ENCODE results near the gene PARVB. TPM values are rescaled to one million over a fixed set of nuclear protein-coding genes. Genes with fewer than 3 reads are reported as not detected.

Gene PARVB
- total and polyA plus RNA-seq, 3 experiments from 2014 or later = 6.2 to 84.3 (median 82.1) TPM

- H3K27ac Mint-ChIP-seq = peak overlapping the region in 3 of 8 donors; percentile 36 to 76 (median 70)
- no peaks in the 10 kb centered on the region for H3K27me3 Mint-ChIP-seq
- Histone ChIP-seq H3K27me3 (ENCODE audit: insufficient read depth, low read length, poor library complexity, severe bottlenecking) (no peaks in the 10 kb centered on the region), H3K4me3 (ENCODE audit: low read length) (no peak overlapping the region), H3K36me3 (ENCODE audit: insufficient read depth, low read length) (peaks cover 24% of the 10 kb centered on the region), H3K9me3 (ENCODE audit: low read length) (no peaks in the 10 kb centered on the region), H3K27ac (ENCODE audit: low read depth, low read length) (no peak overlapping the region), H3K4me1 (ENCODE audit: insufficient read depth, low read length) (no peaks in the 10 kb centered on the region)
- DNase-seq = no peak
- CTCF ChIA-PET = no interaction called here
- H3K4me3 Mint-ChIP-seq = no peak overlapping the region
- POLR2A ChIA-PET = no interaction called here
- H3K4me1 Mint-ChIP-seq = peaks cover 16 to 33% (median 21%) of the 10 kb centered on the region in 3 donors
- peaks cover 14 to 91% (median 19%) of the 10 kb centered on the region in 3 donors for H3K36me3 Mint-ChIP-seq
- H3K9me3 Mint-ChIP-seq = no peaks in the 10 kb centered on the region
Observed at GRCh38 chr22:44200855-44201550, 176.9 kb downstream of the PARVB start.

GRCh38 chr22:44201665-44202064 is 177.6 kb downstream of the PARVB start:
- H3K27ac ChIP-seq (ENCODE audit: low read depth, low read length) = no peak overlapping the region
- peak in 1 of 5 donors; percentile 22 for DNase-seq
- H3K27me3 Mint-ChIP-seq = no peaks in the 10 kb centered on the region

GRCh38 chr22:44202261-44202789 is 178.2 kb downstream of the PARVB start:
- Mint-ChIP-seq H3K27me3 (no peaks in the 10 kb centered on the region), H3K27ac (peak overlapping the region in 2 of 8 donors; percentile 17 to 63), H3K4me1 (peaks cover 16 to 36% (median 22%) of the 10 kb centered on the region in 3 donors), H3K4me3 (no peak overlapping the region), H3K9me3 (no peaks in the 10 kb centered on the region), H3K36me3 (peaks cover 14 to 88% (median 19%) of the 10 kb centered on the region in 3 donors)
- CTCF ChIA-PET = no interaction called here
- POLR2A ChIA-PET = no interaction called here
- H3K4me3 ChIP-seq (ENCODE audit: low read length) = no peak overlapping the region
- H3K4me1 ChIP-seq (ENCODE audit: insufficient read depth, low read length) = no peaks in the 10 kb centered on the region
- H3K27me3 ChIP-seq (ENCODE audit: insufficient read depth, low read length, poor library complexity, severe bottlenecking) = no peaks in the 10 kb centered on the region
- H3K27ac ChIP-seq (ENCODE audit: low read depth, low read length) = no peak overlapping the region
- DNase-seq = peak in 1 of 5 donors; percentile 19
- H3K9me3 ChIP-seq (ENCODE audit: low read length) = no peaks in the 10 kb centered on the region
- H3K36me3 ChIP-seq (ENCODE audit: insufficient read depth, low read length) = peaks cover 24% of the 10 kb centered on the region

More at GRCh38 chr22:44201665-44202064, 177.6 kb downstream of the PARVB start:
- H3K27me3 ChIP-seq (ENCODE audit: insufficient read depth, low read length, poor library complexity, severe bottlenecking) = no peaks in the 10 kb centered on the region
- no peaks in the 10 kb centered on the region for H3K9me3 ChIP-seq (ENCODE audit: low read length)
- POLR2A ChIA-PET = no interaction called here
- Mint-ChIP-seq H3K4me1 (peaks cover 16 to 33% (median 21%) of the 10 kb centered on the region in 3 donors), H3K4me3 (no peak overlapping the region), H3K36me3 (peaks cover 14 to 91% (median 19%) of the 10 kb centered on the region in 3 donors), H3K27ac (peak overlapping the region in 3 of 8 donors; percentile 17 to 90 (median 63)), H3K9me3 (no peaks in the 10 kb centered on the region)
- H3K4me3 ChIP-seq (ENCODE audit: low read length) = no peak overlapping the region
- peaks cover 24% of the 10 kb centered on the region for H3K36me3 ChIP-seq (ENCODE audit: insufficient read depth, low read length)
- no peaks in the 10 kb centered on the region for H3K4me1 ChIP-seq (ENCODE audit: insufficient read depth, low read length)
- CTCF ChIA-PET = no interaction called here

GRCh38 chr22:44203203-44203602 is 179.1 kb downstream of the PARVB start:
- Histone ChIP-seq H3K36me3 (ENCODE audit: insufficient read depth, low read length) (peaks cover 19% of the 10 kb centered on the region), H3K4me3 (ENCODE audit: low read length) (no peak overlapping the region), H3K4me1 (ENCODE audit: insufficient read depth, low read length) (no peaks in the 10 kb centered on the region), H3K27ac (ENCODE audit: low read depth, low read length) (no peak overlapping the region), H3K27me3 (ENCODE audit: insufficient read depth, low read length, poor library complexity, severe bottlenecking) (no peaks in the 10 kb centered on the region), H3K9me3 (ENCODE audit: low read length) (no peaks in the 10 kb centered on the region)
- Mint-ChIP-seq H3K27ac (peak overlapping the region in 1 of 8 donors; percentile 62), H3K36me3 (peaks cover 10 to 81% (median 18%) of the 10 kb centered on the region in 3 donors), H3K4me1 (peaks cover 19 to 33% (median 24%) of the 10 kb centered on the region in 3 donors), H3K4me3 (no peak overlapping the region), H3K9me3 (no peaks in the 10 kb centered on the region), H3K27me3 (no peaks in the 10 kb centered on the region)
- no peak for DNase-seq
- ChIA-PET POLR2A (no interaction called here), CTCF (no interaction called here)

GRCh38 chr22:44204739-44205515 is 180.8 kb downstream of the PARVB start:
- no peak for DNase-seq
- Histone ChIP-seq H3K9me3 (ENCODE audit: low read length) (peaks cover 4% of the 10 kb centered on the region), H3K4me1 (ENCODE audit: insufficient read depth, low read length) (no peaks in the 10 kb centered on the region), H3K27me3 (ENCODE audit: insufficient read depth, low read length, poor library complexity, severe bottlenecking) (no peaks in the 10 kb centered on the region), H3K4me3 (ENCODE audit: low read length) (no peak overlapping the region), H3K27ac (ENCODE audit: low read depth, low read length) (no peak overlapping the region), H3K36me3 (ENCODE audit: insufficient read depth, low read length) (peaks cover 4% of the 10 kb centered on the region)
- H3K4me1 Mint-ChIP-seq = peaks cover 22 to 31% (median 25%) of the 10 kb centered on the region in 3 donors
- no peaks in the 10 kb centered on the region for H3K27me3 Mint-ChIP-seq
- CTCF ChIA-PET = no interaction called here
- POLR2A ChIA-PET = no interaction called here
- H3K27ac Mint-ChIP-seq = peak overlapping the region in 1 of 8 donors; percentile 21
- peaks cover 3 to 12% (median 5%) of the 10 kb centered on the region in 5 donors for H3K9me3 Mint-ChIP-seq
- H3K36me3 Mint-ChIP-seq = peaks cover 11 to 71% (median 20%) of the 10 kb centered on the region in 3 donors
- H3K4me3 Mint-ChIP-seq = no peak overlapping the region

GRCh38 chr22:44205516-44206329 is 181.6 kb downstream of the PARVB start:
- H3K36me3 ChIP-seq (ENCODE audit: insufficient read depth, low read length) = peaks cover 4% of the 10 kb centered on the region
- no peaks in the 10 kb centered on the region for H3K4me1 ChIP-seq (ENCODE audit: insufficient read depth, low read length)
- Mint-ChIP-seq H3K4me3 (no peak overlapping the region), H3K27me3 (no peaks in the 10 kb centered on the region), H3K9me3 (peaks cover 5 to 12% (median 7%) of the 10 kb centered on the region in 5 donors), H3K4me1 (peaks cover 18 to 25% (median 24%) of the 10 kb centered on the region in 3 donors), H3K36me3 (peaks cover 11 to 66% (median 22%) of the 10 kb centered on the region in 3 donors), H3K27ac (peak overlapping the region in 1 of 8 donors; percentile 40)
- DNase-seq = no peak
- H3K4me3 ChIP-seq (ENCODE audit: low read length) = no peak overlapping the region
- H3K27ac ChIP-seq (ENCODE audit: low read depth, low read length) = no peak overlapping the region
- ChIA-PET POLR2A (no interaction called here), CTCF (no interaction called here)
- no peaks in the 10 kb centered on the region for H3K27me3 ChIP-seq (ENCODE audit: insufficient read depth, low read length, poor library complexity, severe bottlenecking)
- peaks cover 4% of the 10 kb centered on the region for H3K9me3 ChIP-seq (ENCODE audit: low read length)

- no peaks in the 10 kb centered on the region for H3K4me1 ChIP-seq (ENCODE audit: insufficient read depth, low read length)
- no peak overlapping the region for H3K4me3 ChIP-seq (ENCODE audit: low read length)
- Mint-ChIP-seq H3K9me3 (peaks cover 5 to 12% (median 9%) of the 10 kb centered on the region in 5 donors), H3K27me3 (no peaks in the 10 kb centered on the region), H3K4me3 (no peak overlapping the region), H3K27ac (no peak overlapping the region), H3K36me3 (peaks cover 16 to 64% (median 23%) of the 10 kb centered on the region in 3 donors), H3K4me1 (peaks cover 18 to 25% (median 19%) of the 10 kb centered on the region in 3 donors)
- peaks cover 4% of the 10 kb centered on the region for H3K9me3 ChIP-seq (ENCODE audit: low read length)
- no peaks in the 10 kb centered on the region for H3K27me3 ChIP-seq (ENCODE audit: insufficient read depth, low read length, poor library complexity, severe bottlenecking)
- H3K36me3 ChIP-seq (ENCODE audit: insufficient read depth, low read length) = peaks cover 4% of the 10 kb centered on the region
- H3K27ac ChIP-seq (ENCODE audit: low read depth, low read length) = no peak overlapping the region
- CTCF ChIA-PET = no interaction called here
- DNase-seq = no peak
- POLR2A ChIA-PET = no interaction called here
Observed at GRCh38 chr22:44206330-44206645, 182.2 kb downstream of the PARVB start.
